SK-N-SH treated with all-trans-retinoic acid at 6 μM for 48 hours (cell line): ENCODE data around the gene B3GAT3.

Experiments
- ATAC-seq: fragments of 200-7000 bp; cut with Tn5 transposase; 3 replicates; pipeline ENCODE4 v1.9.1; 2020; ENCODE audit warnings: mild to moderate bottlenecking, moderate library complexity
- ARNTL ChIP-seq: fragments of 450-650 bp; formaldehyde crosslinking; IDR thresholded peaks from 2 replicates; pipeline ENCODE4 v1.5.0; 2020; ENCODE audit warnings: low read depth, mild to moderate bottlenecking, moderate library complexity, borderline replicate concordance
- BACH2 ChIP-seq: fragments of 250-450 bp; sonication (Bioruptor Pico); IDR thresholded peaks from 2 replicates; pipeline ENCODE4 v1.9.0; 2021; ENCODE audit warnings: mild to moderate bottlenecking, borderline replicate concordance
- CSDC2 ChIP-seq: fragments of 250-450 bp; sonication (Bioruptor Pico); IDR thresholded peaks from 2 replicates; pipeline ENCODE4 v1.5.0; 2020; ENCODE audit warnings: mild to moderate bottlenecking, moderate library complexity
- ESRRG ChIP-seq: fragments of 250-450 bp; sonication (Bioruptor Pico); IDR thresholded peaks from 2 replicates; pipeline ENCODE4 v1.6.1; 2021; ENCODE audit warnings: mild to moderate bottlenecking
- GLIS3 ChIP-seq: fragments of 250-450 bp; sonication (Bioruptor Pico); IDR thresholded peaks from 2 replicates; pipeline ENCODE4 v1.5.0; 2020; ENCODE audit warnings: mild to moderate bottlenecking, moderate library complexity
- ISL1 ChIP-seq: fragments of 250-450 bp; sonication (Bioruptor Pico); IDR thresholded peaks from 2 replicates; pipeline ENCODE4 v2.1.2; 2022; ENCODE audit warnings: mild to moderate bottlenecking, moderate library complexity
- SNAI2 ChIP-seq: fragments of 250-450 bp; sonication (Bioruptor Pico); IDR thresholded peaks from 2 replicates; pipeline ENCODE4 v1.5.0; 2020; ENCODE audit warnings: mild to moderate bottlenecking, moderate library complexity
- TCF4 ChIP-seq: fragments of 250-450 bp; sonication (Bioruptor Pico); IDR thresholded peaks from 2 replicates; pipeline ENCODE4 v1.8.0; 2021; ENCODE audit warnings: mild to moderate bottlenecking, moderate library complexity, borderline replicate concordance
- TOX ChIP-seq: fragments of 250-450 bp; sonication (Bioruptor Pico); IDR thresholded peaks from 2 replicates; pipeline ENCODE4 v1.8.0; 2021; ENCODE audit warnings: mild to moderate bottlenecking, moderate library complexity, borderline replicate concordance
- ZC3H10 ChIP-seq: fragments of 250-450 bp; sonication (Bioruptor Pico); IDR thresholded peaks from 2 replicates; pipeline ENCODE4 v1.5.1; 2021; ENCODE audit warnings: mild to moderate bottlenecking, moderate library complexity
- ZFP3 ChIP-seq: fragments of 250-450 bp; sonication (Bioruptor Pico); IDR thresholded peaks from 2 replicates; pipeline ENCODE4 v1.5.0; 2020; ENCODE audit warnings: mild to moderate bottlenecking, moderate library complexity
- ZFP30 ChIP-seq: fragments of 450-650 bp; formaldehyde crosslinking; IDR thresholded peaks from 2 replicates; pipeline ENCODE4 v1.5.0; 2022; ENCODE audit warnings: mild to moderate bottlenecking, moderate library complexity
- ZNF565 ChIP-seq: fragments of 450-650 bp; formaldehyde crosslinking; conservative IDR thresholded peaks from 2 replicates; pipeline ENCODE4 v1.5.0; 2020; ENCODE audit warnings: low read depth, mild to moderate bottlenecking, moderate library complexity
- ZNF70 ChIP-seq: fragments of 450-650 bp; formaldehyde crosslinking; IDR thresholded peaks from 2 replicates; pipeline ENCODE4 v1.5.0; 2020; ENCODE audit warnings: mild to moderate bottlenecking, moderate library complexity
- ZNF8 ChIP-seq: fragments of 450-650 bp; formaldehyde crosslinking; IDR thresholded peaks from 2 replicates; pipeline ENCODE4 v1.5.0; 2020; ENCODE audit warnings: mild to moderate bottlenecking, moderate library complexity
- TF ChIP-seq, protein P1 (sequence below): fragments of 250-450 bp; sonication (Bioruptor Pico); IDR thresholded peaks from 2 replicates; pipeline ENCODE4 v1.8.0; 2021; ENCODE audit warnings: low read depth, mild to moderate bottlenecking, moderate library complexity, borderline replicate concordance
- TF ChIP-seq, protein P2 (sequence below): fragments of 250-450 bp; sonication (Bioruptor Pico); IDR thresholded peaks from 2 replicates; pipeline ENCODE4 v1.8.0; 2020; ENCODE audit warnings: mild to moderate bottlenecking, moderate library complexity, borderline replicate concordance
- TF ChIP-seq, protein P3 (sequence below): fragments of 250-450 bp; sonication (Bioruptor Pico); IDR thresholded peaks from 2 replicates; pipeline ENCODE4 v1.5.1; 2021; ENCODE audit warnings: mild to moderate bottlenecking, moderate library complexity
- TF ChIP-seq, protein P4 (sequence below): fragments of 250-450 bp; sonication (Bioruptor Pico); IDR thresholded peaks from 2 replicates; pipeline ENCODE4 v1.5.1; 2020; ENCODE audit warnings: low read depth, mild to moderate bottlenecking, moderate library complexity
- TF ChIP-seq, protein P5 (sequence below): fragments of 250-450 bp; sonication (Bioruptor Pico); IDR thresholded peaks from 2 replicates; pipeline ENCODE4 v1.5.0; 2020; ENCODE audit warnings: mild to moderate bottlenecking, moderate library complexity

The B3GAT3 gene

DNA sequence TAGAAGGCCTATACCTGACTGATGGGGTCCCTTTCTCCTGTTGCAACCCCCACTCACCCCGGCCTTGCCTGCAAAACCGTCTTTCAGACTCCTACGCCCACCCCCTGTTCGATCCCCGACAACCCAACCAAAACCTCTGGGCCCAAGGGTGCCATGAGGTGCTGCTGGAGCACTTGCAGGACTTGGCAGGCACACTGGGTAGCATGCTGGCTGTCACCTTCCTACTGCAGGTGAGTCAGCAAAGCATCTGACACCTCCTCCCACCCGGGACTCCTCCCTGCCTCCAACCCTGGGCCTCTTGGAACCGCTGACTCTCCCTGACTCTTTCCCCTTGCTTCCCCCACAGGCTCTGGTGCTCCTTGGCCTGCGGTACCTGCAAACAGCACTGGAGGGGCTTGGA lies 7.5 kb downstream of the B3GAT3 start:
- TF ChIP-seq, protein P1, sequence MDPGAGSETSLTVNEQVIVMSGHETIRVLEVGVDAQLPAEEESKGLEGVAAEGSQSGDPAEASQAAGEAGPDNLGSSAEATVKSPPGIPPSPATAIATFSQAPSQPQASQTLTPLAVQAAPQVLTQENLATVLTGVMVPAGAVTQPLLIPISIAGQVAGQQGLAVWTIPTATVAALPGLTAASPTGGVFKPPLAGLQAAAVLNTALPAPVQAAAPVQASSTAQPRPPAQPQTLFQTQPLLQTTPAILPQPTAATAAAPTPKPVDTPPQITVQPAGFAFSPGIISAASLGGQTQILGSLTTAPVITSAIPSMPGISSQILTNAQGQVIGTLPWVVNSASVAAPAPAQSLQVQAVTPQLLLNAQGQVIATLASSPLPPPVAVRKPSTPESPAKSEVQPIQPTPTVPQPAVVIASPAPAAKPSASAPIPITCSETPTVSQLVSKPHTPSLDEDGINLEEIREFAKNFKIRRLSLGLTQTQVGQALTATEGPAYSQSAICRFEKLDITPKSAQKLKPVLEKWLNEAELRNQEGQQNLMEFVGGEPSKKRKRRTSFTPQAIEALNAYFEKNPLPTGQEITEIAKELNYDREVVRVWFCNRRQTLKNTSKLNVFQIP, result no peak
- TF ChIP-seq ARNTL (CRISPR knock-in tag), result no peak
- TF ChIP-seq, protein P2, sequence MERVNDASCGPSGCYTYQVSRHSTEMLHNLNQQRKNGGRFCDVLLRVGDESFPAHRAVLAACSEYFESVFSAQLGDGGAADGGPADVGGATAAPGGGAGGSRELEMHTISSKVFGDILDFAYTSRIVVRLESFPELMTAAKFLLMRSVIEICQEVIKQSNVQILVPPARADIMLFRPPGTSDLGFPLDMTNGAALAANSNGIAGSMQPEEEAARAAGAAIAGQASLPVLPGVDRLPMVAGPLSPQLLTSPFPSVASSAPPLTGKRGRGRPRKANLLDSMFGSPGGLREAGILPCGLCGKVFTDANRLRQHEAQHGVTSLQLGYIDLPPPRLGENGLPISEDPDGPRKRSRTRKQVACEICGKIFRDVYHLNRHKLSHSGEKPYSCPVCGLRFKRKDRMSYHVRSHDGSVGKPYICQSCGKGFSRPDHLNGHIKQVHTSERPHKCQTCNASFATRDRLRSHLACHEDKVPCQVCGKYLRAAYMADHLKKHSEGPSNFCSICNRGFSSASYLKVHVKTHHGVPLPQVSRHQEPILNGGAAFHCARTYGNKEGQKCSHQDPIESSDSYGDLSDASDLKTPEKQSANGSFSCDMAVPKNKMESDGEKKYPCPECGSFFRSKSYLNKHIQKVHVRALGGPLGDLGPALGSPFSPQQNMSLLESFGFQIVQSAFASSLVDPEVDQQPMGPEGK (CRISPR knock-in tag), result no peak
- TF ChIP-seq CSDC2, result no peak
- no peak for TF ChIP-seq TOX (CRISPR knock-in tag)
- TF ChIP-seq, protein P3, sequence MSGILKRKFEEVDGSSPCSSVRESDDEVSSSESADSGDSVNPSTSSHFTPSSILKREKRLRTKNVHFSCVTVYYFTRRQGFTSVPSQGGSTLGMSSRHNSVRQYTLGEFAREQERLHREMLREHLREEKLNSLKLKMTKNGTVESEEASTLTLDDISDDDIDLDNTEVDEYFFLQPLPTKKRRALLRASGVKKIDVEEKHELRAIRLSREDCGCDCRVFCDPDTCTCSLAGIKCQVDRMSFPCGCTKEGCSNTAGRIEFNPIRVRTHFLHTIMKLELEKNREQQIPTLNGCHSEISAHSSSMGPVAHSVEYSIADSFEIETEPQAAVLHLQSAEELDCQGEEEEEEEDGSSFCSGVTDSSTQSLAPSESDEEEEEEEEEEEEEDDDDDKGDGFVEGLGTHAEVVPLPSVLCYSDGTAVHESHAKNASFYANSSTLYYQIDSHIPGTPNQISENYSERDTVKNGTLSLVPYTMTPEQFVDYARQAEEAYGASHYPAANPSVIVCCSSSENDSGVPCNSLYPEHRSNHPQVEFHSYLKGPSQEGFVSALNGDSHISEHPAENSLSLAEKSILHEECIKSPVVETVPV (CRISPR knock-in tag), result no peak
- no peak for TF ChIP-seq ISL1
- no peak for TF ChIP-seq TCF4
- TF ChIP-seq ZNF70 (CRISPR knock-in tag), result no peak
- TF ChIP-seq ZFP3, result no peak
- no peak for TF ChIP-seq ZC3H10 (CRISPR knock-in tag)
- TF ChIP-seq, protein P4, sequence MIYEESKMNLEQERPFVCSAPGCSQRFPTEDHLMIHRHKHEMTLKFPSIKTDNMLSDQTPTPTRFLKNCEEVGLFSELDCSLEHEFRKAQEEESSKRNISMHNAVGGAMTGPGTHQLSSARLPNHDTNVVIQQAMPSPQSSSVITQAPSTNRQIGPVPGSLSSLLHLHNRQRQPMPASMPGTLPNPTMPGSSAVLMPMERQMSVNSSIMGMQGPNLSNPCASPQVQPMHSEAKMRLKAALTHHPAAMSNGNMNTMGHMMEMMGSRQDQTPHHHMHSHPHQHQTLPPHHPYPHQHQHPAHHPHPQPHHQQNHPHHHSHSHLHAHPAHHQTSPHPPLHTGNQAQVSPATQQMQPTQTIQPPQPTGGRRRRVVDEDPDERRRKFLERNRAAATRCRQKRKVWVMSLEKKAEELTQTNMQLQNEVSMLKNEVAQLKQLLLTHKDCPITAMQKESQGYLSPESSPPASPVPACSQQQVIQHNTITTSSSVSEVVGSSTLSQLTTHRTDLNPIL, result no peak
- no peak for TF ChIP-seq SNAI2 (CRISPR knock-in tag)
- no peak for TF ChIP-seq GLIS3
- no peak for TF ChIP-seq ESRRG (CRISPR knock-in tag)
- no peak for TF ChIP-seq ZFP30 (CRISPR knock-in tag)
- TF ChIP-seq BACH2 (CRISPR knock-in tag), result no peak
- TF ChIP-seq ZNF565 (CRISPR knock-in tag), result no peak
- no peak for TF ChIP-seq ZNF8
- ATAC-seq, result no peak

DNA sequence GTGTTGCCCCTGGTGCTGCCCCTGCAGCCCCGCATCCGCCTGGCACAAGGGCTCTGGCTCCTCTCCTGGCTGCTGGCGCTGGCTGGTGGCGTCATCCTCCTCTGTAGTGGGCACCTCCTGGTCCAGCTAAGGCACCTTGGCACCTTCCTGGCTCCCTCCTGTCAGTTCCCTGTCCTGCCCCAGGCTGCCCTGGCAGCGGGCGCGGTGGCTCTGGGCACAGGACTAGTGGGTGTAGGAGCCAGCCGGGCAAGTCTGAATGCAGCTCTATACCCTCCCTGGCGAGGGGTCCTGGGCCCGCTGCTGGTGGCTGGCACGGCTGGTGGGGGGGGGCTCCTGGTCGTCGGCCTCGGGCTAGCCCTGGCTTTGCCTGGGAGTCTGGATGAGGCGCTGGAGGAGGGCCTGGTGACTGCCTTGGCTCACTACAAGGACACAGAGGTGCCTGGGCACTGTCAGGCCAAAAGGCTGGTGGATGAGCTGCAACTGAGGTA lies 8.5 kb downstream of the B3GAT3 start:
- peak; percentile 41 for ATAC-seq
- no peak for TF ChIP-seq ISL1

DNA sequence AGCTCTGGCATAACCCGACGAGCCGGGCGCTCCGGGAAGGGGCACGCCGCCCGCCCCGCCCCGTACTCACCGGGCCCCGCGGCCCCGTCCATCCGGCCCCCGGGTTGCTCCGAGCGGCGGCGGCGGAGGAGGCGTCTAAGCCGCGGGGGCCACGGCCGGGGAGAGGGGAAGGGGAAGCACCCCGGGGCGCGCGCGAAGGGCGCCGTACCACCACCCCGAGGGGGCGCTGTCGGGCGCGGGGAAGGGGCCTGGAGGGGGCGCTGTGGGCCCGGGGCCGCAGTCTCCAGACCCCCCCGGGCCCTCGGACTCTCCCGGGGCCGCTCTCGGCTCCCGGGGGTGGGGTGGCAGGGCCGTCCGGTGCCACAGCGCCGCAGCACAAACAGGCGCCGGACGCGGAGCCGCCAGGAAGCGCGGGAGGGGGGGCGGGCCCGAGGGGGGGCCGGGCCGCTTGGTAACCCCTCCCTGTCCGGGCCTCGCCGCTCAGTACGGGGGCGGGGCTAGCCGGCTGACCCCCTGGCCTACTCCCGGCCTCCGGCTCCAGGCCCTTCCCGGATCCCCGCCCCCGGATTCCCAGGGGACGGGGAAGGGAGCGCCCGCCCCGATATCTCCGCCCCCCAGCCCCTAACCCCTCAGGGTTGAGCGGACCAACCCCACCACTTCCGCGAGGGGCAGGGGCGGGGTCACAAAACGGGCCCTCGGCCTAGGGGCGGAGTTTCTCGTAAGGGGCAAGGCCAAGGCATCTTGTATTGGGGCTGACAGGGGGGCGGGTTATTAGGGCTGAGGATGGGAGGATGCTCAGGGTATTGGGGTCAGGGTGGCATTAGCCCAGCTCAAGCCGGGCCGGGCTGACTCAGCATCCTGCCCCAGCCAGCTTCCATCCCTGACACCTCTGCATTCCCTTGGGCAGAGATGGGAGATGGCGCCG lies 9.2 kb downstream of the B3GAT3 start, which contains the start of the genes EML3 and ROM1:
EML3 (minus strand) TSS at position 410 of the 925 bp plus-strand sequence; CDS start at position 92, 318 bp downstream.
ROM1 (plus strand) TSS at position 892 of the 925 bp plus-strand sequence; CDS start at position 917, 25 bp downstream.
- peak; percentile 78 for ATAC-seq
- TF ChIP-seq, protein P2 (CRISPR knock-in tag), result peak; percentile 50
- TF ChIP-seq, protein P5, sequence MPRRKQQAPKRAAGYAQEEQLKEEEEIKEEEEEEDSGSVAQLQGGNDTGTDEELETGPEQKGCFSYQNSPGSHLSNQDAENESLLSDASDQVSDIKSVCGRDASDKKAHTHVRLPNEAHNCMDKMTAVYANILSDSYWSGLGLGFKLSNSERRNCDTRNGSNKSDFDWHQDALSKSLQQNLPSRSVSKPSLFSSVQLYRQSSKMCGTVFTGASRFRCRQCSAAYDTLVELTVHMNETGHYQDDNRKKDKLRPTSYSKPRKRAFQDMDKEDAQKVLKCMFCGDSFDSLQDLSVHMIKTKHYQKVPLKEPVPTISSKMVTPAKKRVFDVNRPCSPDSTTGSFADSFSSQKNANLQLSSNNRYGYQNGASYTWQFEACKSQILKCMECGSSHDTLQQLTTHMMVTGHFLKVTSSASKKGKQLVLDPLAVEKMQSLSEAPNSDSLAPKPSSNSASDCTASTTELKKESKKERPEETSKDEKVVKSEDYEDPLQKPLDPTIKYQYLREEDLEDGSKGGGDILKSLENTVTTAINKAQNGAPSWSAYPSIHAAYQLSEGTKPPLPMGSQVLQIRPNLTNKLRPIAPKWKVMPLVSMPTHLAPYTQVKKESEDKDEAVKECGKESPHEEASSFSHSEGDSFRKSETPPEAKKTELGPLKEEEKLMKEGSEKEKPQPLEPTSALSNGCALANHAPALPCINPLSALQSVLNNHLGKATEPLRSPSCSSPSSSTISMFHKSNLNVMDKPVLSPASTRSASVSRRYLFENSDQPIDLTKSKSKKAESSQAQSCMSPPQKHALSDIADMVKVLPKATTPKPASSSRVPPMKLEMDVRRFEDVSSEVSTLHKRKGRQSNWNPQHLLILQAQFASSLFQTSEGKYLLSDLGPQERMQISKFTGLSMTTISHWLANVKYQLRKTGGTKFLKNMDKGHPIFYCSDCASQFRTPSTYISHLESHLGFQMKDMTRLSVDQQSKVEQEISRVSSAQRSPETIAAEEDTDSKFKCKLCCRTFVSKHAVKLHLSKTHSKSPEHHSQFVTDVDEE (CRISPR knock-in tag), result no peak
- no peak for TF ChIP-seq TOX (CRISPR knock-in tag)
- TF ChIP-seq BACH2 (CRISPR knock-in tag), result no peak
- TF ChIP-seq, all 23 proteins: peak for 1
